Neuron (in vitro differentiated cells): Measurements from ENCODE around the gene USH1C.

ENCODE experiments used
- H2AFZ ChIP-seq: one replicate; pipeline ENCODE4 v1.6.1; 2013; ENCODE audit warnings: low read depth, mild to moderate bottlenecking, inconsistent platforms, low read length, moderate library complexity
- H3K27me3 ChIP-seq: one replicate; pipeline ENCODE4 v1.6.1; 2013; ENCODE audit warnings: low read length; ENCODE audit not compliant: insufficient read depth
- H3K36me3 ChIP-seq: one replicate; pipeline ENCODE4 v1.6.1; 2013; ENCODE audit warnings: low read length; ENCODE audit not compliant: insufficient read depth
- H3K4me1 ChIP-seq: one replicate; pipeline ENCODE4 v1.6.1; 2013; ENCODE audit warnings: low read length; ENCODE audit not compliant: insufficient read depth
- H3K4me3 ChIP-seq: 2 replicates; pipeline ENCODE4 v1.5.1; 2013; ENCODE audit warnings: mild to moderate bottlenecking, low read length, moderate library complexity
- H3K9me3 ChIP-seq: one replicate; pipeline ENCODE4 v1.6.1; 2013; ENCODE audit warnings: low read length

USH1C gene

DNA sequence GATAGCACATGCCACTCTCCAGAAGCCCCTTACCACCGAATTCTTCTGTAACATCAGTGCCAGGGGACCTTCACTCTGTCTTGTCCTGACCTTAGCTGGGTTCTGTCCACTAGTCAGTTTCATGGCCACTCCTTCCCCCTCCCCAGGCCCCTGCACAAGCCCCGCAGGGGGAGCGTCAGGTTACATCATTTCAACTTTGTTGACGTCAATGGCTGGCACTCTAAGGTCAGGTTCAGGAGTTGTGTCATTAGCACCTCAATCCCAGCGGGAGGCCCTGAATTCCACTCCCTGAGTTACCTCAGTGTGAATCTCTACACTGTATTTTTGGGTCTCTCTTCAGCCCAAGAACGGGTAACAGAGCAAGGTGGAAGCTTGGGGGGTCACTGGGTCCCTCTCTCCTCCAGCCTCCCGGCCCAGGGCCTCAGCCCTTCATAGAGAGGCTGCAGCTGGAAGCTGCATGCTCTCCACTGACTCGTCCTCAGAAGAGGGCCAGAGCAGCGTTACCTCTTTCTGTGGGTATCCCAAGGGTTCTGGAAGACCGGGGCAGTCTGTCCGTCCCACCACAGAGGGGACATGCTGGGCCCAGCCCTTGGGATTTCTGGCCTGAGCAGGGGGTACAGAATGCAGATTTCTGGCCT is 10.3 kb downstream of the USH1C start:
- H3K4me1 ChIP-seq: no peaks in the 10 kb centered on the region
- H3K27me3 ChIP-seq: peaks cover 38% of the 10 kb centered on the region
- no peak overlapping the region for H2AFZ ChIP-seq
- no peaks in the 10 kb centered on the region for H3K36me3 ChIP-seq
- H3K4me3 ChIP-seq: no peak overlapping the region
- no peaks in the 10 kb centered on the region for H3K9me3 ChIP-seq

DNA sequence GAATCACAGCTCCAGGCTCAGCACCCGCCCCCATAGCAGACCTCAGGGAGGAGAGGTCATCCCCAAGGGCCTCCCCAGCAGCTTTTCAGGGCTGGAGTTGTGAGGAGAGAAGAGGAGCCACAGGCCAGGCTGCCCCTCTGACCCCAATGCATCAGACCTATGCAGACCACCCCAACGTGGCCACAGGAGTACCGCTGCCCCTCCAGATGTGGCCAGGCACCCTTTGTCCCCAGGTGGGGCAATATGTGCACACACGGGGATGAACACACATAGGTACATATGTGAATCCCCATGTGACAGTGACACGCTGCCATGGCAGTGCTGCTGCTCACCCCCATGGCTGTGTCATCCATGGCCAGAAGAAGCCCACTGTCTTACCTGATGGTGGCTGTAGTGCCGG is 10.9 kb downstream of the USH1C start:
- no peaks in the 10 kb centered on the region for H3K36me3 ChIP-seq
- H3K4me3 ChIP-seq: no peak overlapping the region
- no peaks in the 10 kb centered on the region for H3K9me3 ChIP-seq
- peaks cover 35% of the 10 kb centered on the region for H3K27me3 ChIP-seq
- H2AFZ ChIP-seq: no peak overlapping the region
- H3K4me1 ChIP-seq: no peaks in the 10 kb centered on the region

DNA sequence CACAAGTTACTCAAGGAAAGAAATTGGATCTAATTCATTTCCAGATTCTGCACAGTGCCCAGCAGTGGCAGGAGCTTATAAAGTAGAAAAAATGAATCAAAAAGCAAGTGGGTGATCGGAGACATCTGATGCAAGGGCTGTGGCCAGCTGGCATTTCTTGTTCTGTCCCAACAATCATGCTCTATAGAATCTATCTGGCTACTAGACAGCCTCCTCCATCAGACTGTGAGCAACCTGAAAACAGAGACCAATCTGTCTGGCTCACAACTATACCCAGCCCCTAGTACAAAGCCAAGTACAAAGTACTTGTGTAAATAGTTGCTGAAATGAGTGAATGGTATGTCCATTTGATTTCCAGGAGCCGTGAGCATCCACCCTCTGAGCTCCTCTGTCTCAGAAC is 11.4 kb downstream of the USH1C start:
- peaks cover 35% of the 10 kb centered on the region for H3K27me3 ChIP-seq
- no peaks in the 10 kb centered on the region for H3K9me3 ChIP-seq
- H3K4me1 ChIP-seq: no peaks in the 10 kb centered on the region

DNA sequence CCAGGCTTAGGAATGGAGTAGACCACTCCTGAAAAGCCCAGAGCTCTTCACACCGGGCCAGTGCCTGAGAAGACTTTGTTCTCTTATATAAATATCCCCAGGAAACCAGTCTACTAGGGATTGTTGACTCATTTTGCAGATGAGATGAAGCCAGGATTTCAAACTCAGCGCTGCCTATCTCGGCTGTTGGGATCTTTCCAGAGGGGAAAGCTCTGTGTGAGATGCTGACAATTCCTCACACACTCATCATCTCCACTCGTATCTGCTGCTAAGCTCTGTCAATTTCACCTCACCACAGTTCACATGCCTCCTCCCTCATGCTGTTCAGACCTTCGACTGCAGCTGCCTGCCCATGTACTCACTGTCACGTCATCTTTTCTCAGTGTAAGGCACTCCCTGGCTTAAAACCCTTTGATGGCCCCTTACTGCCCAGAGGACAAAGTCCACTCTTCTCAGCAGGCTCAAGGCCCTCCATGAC is 12.5 kb downstream of the USH1C start:
- Histone ChIP-seq H3K9me3 (no peaks in the 10 kb centered on the region), H3K4me1 (no peaks in the 10 kb centered on the region), H2AFZ (no peak overlapping the region), H3K27me3 (peaks cover 29% of the 10 kb centered on the region), H3K4me3 (no peak overlapping the region), H3K36me3 (no peaks in the 10 kb centered on the region)

More for the DNA sequence above, 11.4 kb downstream of the USH1C start:
- no peaks in the 10 kb centered on the region for H3K36me3 ChIP-seq
- no peak overlapping the region for H2AFZ ChIP-seq
- no peak overlapping the region for H3K4me3 ChIP-seq

DNA sequence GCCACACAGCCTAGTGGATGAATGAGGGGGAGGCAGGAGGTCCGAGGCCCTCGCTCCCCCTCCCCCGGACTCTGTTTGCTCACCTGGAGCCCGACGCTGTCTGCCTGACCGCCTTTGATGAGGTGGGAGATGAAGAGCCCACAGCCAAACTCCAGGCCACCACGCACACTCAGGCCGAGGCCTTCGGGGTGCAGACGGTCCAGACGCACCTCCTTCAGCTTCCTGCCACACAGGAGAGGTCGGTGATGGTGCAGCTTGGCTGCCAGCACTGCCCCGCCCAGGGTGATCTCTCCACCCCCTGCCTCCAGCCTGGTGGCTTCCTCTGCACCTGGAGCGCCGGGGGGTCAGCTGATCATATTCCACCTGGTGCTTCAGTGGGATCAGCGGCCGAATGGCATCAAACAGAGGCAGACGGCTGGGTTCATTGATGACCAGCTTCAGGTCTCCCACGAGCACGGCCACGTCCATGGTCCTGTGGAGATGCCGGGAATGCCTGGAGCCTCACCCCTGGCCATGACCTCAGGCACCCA is 13.1 kb downstream of the USH1C start:
- Histone ChIP-seq H3K4me3 (no peak overlapping the region), H3K4me1 (no peaks in the 10 kb centered on the region), H2AFZ (no peak overlapping the region), H3K9me3 (no peaks in the 10 kb centered on the region), H3K27me3 (peaks cover 29% of the 10 kb centered on the region), H3K36me3 (no peaks in the 10 kb centered on the region)

DNA sequence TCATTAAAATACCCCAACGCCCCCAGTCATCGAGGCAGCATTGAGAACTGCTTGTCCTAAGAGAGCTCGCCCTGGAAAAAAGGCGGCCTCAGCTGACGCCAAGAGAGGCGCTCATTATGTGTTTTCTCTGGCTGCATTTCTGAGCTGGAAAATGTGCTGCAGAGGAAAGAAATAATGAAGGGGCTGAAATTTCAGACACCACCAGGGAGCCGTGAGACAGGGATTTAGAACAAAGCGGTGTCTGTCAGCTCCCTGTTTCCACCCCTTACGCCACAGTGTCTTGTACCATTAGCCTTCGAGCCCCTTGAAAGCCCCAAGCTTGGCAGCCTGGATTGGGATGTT is 14.4 kb downstream of the USH1C start:
- Histone ChIP-seq H3K4me3 (no peak overlapping the region), H3K36me3 (no peaks in the 10 kb centered on the region), H3K4me1 (no peaks in the 10 kb centered on the region), H3K27me3 (peaks cover 31% of the 10 kb centered on the region), H3K9me3 (no peaks in the 10 kb centered on the region), H2AFZ (no peak overlapping the region)

DNA sequence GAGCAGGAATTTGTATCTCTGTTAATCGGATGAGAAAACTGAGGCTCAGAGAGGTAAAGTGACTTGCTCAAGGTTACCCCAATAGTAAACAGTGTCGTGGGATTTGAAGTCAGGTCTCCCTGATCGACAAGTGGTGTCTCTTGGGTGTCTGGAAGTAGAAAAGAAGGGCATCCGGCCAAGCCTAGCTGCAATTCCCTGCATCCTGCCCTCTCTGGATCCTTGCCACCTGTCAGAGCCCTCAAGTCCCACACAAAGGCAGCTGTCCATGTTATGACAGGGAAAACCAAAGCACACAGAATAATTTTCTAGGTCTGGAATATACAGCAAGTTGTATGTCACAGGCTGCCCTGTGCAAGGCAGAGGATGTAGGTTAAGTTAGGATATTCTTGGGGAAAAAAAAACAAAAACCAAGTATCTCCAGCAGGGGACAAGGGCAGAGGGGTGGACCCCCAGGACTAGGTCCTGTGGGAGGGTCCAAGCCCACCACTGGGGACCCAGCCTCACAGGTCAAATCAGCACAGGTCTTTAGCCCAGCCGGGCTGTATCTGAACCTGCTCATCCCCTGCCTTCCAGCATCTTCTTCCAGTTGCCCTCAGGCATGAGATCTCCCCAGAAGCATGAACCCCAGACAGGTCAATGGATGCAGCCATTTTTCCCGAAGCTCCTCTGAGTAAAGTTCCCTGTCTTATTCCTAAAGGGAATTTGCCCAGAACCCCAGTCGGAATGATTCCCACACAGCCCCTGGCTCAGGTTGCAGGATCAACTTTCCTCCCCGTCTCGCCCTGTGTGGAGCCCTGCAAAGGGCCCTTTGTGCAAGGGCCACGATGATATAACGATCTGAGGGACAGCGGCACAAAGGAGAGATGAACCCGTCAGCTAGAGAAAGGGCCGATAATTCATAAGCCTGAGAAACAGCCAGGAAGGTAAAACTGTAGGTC is 15.0 kb downstream of the USH1C start:
- no peaks in the 10 kb centered on the region for H3K4me1 ChIP-seq
- H3K27me3 ChIP-seq: peaks cover 31% of the 10 kb centered on the region
- H3K9me3 ChIP-seq: no peaks in the 10 kb centered on the region
- H3K4me3 ChIP-seq: no peak overlapping the region
- H3K36me3 ChIP-seq: no peaks in the 10 kb centered on the region
- no peak overlapping the region for H2AFZ ChIP-seq

DNA sequence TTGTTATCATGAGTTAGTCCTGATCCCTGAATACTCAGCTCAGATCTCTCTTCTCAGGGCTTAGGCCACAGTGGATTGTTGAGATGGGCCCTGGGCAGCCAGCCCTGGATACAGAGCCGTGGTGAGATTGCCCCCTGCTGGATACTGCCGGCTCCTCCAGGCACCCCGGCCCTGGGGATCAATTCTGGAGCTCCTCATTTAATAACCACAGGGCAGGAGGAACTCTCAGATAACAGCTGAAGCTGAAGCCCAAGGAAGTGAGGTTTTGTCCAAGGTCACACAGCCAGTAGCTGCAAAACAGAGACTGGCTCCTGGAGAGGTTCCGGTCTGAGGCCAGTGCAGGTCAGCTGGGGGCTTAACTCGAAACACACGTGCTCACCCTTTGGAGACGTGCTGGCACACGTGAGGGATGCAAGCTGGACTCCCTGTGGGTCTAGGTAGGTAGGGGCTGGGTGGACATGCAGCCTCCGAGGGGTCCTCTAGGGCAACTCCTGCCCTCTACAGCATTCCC is 16.0 kb downstream of the USH1C start:
- Histone ChIP-seq H3K36me3 (no peaks in the 10 kb centered on the region), H3K27me3 (peaks cover 25% of the 10 kb centered on the region), H3K9me3 (no peaks in the 10 kb centered on the region), H2AFZ (no peak overlapping the region), H3K4me3 (no peak overlapping the region), H3K4me1 (no peaks in the 10 kb centered on the region)

DNA sequence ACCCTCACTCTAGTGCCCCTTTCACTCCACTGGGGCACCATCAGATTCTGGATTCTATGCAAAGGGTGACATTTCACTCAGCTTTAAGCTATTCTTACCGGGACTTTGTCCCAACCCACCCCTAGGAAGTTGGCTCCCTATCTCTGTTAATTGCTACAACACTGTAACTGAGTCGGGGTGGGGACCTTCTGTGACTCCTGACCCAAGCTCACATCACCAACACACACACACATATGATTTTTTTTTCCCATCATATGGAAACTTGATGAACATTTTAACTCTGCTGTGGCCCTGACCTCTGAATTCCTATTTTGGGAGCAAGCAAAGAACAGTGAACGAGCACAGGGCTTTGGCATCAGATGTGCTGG is 16.6 kb downstream of the USH1C start:
- H3K4me3 ChIP-seq: no peak overlapping the region

DNA sequence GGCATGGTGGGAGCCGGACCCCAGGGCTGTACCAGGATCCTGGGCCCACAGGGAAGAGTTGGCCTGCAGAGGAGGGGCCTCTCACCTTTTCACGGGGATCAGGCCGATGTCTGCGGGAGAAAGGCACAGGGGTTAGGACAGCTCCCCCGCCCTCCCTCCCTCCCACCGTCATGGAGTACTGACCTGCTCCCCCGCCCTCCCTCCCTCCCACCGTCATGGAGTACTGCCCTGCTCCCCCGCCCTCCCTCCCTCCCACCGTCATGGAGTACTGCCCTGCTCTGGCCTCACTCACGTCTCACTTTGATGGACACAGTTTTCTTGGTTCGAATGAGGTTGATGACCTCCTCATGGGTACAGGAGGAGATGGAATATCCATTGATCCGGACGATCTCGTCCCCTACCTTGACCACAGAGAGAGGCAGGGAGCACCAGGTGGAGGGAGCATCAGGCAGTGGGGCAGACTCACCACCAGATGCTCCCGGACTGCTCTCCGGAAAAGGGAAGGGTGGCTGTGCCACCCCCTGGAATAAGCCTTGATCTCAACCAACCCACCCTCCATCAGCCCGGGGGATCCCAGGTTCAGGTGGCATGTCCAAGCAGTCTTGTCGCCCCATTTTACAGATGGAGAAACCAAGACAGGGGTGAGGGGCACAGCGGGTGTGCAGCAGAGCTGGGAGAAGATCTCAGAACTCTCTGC is 17.1 kb downstream of the USH1C start:
- H3K4me1 ChIP-seq: no peaks in the 10 kb centered on the region
- H3K36me3 ChIP-seq: no peaks in the 10 kb centered on the region
- peaks cover 25% of the 10 kb centered on the region for H3K27me3 ChIP-seq
- no peak overlapping the region for H2AFZ ChIP-seq
- H3K4me3 ChIP-seq: no peak overlapping the region
- no peaks in the 10 kb centered on the region for H3K9me3 ChIP-seq

More for the DNA sequence above, 16.6 kb downstream of the USH1C start:
- Histone ChIP-seq H3K9me3 (no peaks in the 10 kb centered on the region), H3K4me1 (no peaks in the 10 kb centered on the region), H3K36me3 (no peaks in the 10 kb centered on the region), H2AFZ (no peak overlapping the region), H3K27me3 (peaks cover 25% of the 10 kb centered on the region)

DNA sequence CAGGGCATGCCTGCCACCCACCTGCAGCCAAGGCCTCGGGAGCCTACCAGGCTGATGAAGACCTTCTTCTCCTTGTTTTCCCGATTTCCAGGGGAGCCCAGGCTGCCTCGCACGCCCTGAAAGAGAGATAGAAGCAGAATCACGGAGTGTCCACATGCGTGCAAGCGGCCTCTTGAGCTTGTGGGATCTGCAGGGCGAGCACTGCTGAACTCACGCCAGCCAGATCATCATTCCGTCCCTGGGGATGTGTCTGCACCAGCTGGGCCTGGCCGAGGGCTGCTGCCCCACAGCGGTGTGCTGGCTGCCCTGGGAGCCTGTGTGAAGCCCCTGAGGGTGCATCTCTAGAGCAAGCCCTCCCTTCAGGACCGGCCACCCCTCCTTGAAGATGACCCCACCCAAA is 17.9 kb downstream of the USH1C start:
- no peaks in the 10 kb centered on the region for H3K9me3 ChIP-seq
- H3K4me3 ChIP-seq: no peak overlapping the region
- no peaks in the 10 kb centered on the region for H3K36me3 ChIP-seq
- no peak overlapping the region for H2AFZ ChIP-seq
- H3K4me1 ChIP-seq: no peaks in the 10 kb centered on the region
- H3K27me3 ChIP-seq: peaks cover 21% of the 10 kb centered on the region

DNA sequence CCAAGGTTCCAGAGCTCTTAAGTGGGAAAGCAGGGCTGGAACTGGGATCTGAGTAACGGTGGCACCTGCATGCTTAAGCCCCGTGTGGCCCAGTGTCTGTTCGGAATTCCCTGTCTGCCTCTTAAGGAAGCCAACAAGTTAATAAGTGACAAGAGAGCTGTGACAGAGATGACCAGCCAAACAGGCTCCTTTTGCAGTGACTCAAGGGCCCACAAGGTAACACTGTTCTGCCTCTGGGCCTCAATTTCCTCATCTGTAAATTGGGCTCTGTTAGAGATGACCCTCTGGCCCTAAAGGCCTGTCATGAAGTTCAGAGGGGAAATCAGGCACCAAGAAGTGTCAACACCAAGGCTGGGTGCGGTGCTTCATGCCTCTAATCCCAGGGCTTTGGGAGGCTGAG is 18.6 kb downstream of the USH1C start:
- peaks cover 18% of the 10 kb centered on the region for H3K27me3 ChIP-seq
- H3K4me1 ChIP-seq: no peaks in the 10 kb centered on the region
- H3K36me3 ChIP-seq: no peaks in the 10 kb centered on the region
- no peak overlapping the region for H3K4me3 ChIP-seq
- H3K9me3 ChIP-seq: no peaks in the 10 kb centered on the region
- H2AFZ ChIP-seq: no peak overlapping the region

DNA sequence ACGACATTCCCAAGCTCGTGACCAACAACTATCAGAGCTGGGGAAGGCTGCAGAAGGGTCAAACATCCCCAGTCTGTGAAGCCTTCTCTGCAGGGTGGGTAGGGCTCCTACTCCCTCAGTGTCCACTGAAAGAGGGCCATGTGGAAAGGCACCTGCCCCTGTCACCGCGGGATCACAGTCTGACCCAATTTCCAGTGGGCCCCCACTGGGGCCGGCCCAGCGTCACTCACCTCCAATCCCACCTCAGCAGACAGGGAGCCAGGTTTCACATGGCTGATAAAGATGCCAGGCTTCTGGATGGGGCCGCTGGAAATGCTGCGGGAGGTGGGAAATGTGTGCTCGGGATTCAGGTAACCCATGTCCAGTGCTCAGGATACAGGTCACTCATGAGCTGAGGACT is 20.0 kb downstream of the USH1C start:
- no peaks in the 10 kb centered on the region for H3K4me1 ChIP-seq
- H3K36me3 ChIP-seq: no peaks in the 10 kb centered on the region
- H3K27me3 ChIP-seq: peaks cover 12% of the 10 kb centered on the region
- no peaks in the 10 kb centered on the region for H3K9me3 ChIP-seq
- H2AFZ ChIP-seq: no peak overlapping the region
- no peak overlapping the region for H3K4me3 ChIP-seq
